Smooth muscle cell (in vitro differentiated cells): ENCODE data around the gene FBXO42. TPM values are rescaled to one million over a fixed set of nuclear protein-coding genes. Genes with fewer than 3 reads are reported as not detected.

Experiments used
- DNase-seq: peaks from one replicate; lab custom pipeline; 2025; ENCODE audit not compliant: unreplicated experiment; lab: John Stamatoyannopoulos, UW
- H2AFZ ChIP-seq: fragments of 200-600 bp; sonication (generic); 2 replicates; pipeline ENCODE4 v1.6.0; 2016; ENCODE audit warnings: antibody characterized with exemption, low read depth, mild to moderate bottlenecking
- H3F3A ChIP-seq: fragments of 200-600 bp; sonication (generic); 2 replicates; pipeline ENCODE4 v1.6.0; 2017; ENCODE audit warnings: antibody characterized with exemption, low read depth
- H3K27ac ChIP-seq: fragments of 200-600 bp; sonication (generic); 2 replicates; pipeline ENCODE4 v1.5.1; 2016; ENCODE audit warnings: low read depth, mild to moderate bottlenecking
- H3K27me3 ChIP-seq: fragments of 200-600 bp; sonication (generic); 2 replicates; pipeline ENCODE4 v1.6.1; 2016; ENCODE audit warnings: low read depth, mild to moderate bottlenecking
- H3K36me3 ChIP-seq: fragments of 200-600 bp; sonication (generic); 2 replicates; pipeline ENCODE4 v1.5.1; 2016; ENCODE audit warnings: low read depth
- H3K4me1 ChIP-seq: fragments of 200-600 bp; sonication (generic); 2 replicates; pipeline ENCODE4 v1.5.1; 2016; ENCODE audit warnings: low read depth
- H3K4me2 ChIP-seq: fragments of 200-600 bp; sonication (generic); 2 replicates; pipeline ENCODE4 v1.6.0; 2016; ENCODE audit warnings: mild to moderate bottlenecking
- H3K4me3 ChIP-seq: fragments of 200-600 bp; sonication (generic); 2 replicates; pipeline ENCODE4 v1.5.1; 2016; ENCODE audit warnings: mild to moderate bottlenecking
- H3K79me2 ChIP-seq: fragments of 200-600 bp; sonication (generic); 2 replicates; pipeline ENCODE4 v1.6.0; 2016; ENCODE audit warnings: low read depth, mild to moderate bottlenecking
- H3K9ac ChIP-seq: fragments of 200-600 bp; sonication (generic); 2 replicates; pipeline ENCODE4 v1.6.0; 2016; ENCODE audit warnings: low read depth
- H3K9me3 ChIP-seq: fragments of 200-600 bp; sonication (generic); replicated peaks from 2 replicates; pipeline ENCODE4 v1.5.1; 2016; ENCODE audit warnings: low read depth
- H4K20me1 ChIP-seq: fragments of 200-600 bp; sonication (generic); 2 replicates; pipeline ENCODE4 v1.6.0; 2016; ENCODE audit warnings: low read depth
- CTCF ChIP-seq: fragments of 200-600 bp; sonication (generic); IDR thresholded peaks from 2 replicates; pipeline ENCODE4 v1.5.1; 2017; ENCODE audit warnings: borderline replicate concordance, mild to moderate bottlenecking, antibody characterized with exemption; ENCODE audit not compliant: insufficient read depth, poor library complexity, severe bottlenecking
- WGBS: methylation state at CpG from one replicate; pipeline ENCODE4 v1.1.7; 2016; ENCODE audit warnings: low lambda C conversion rate; 5-methylcytosine and 5-hydroxymethylcytosine counted together
- polyA plus RNA-seq: library from polyadenylated mRNA; unstranded; fragments of >200 nt; fragmentation: Nextera tagmentation; extraction: Ambion mirVana; gene quantifications from 2 replicates; pipeline ENCODE4 v1.2.1, GENCODE V29; 2016
- total RNA-seq: library from RNA; depleted of rRNA; stranded (reverse); fragments of >200 nt; gene quantifications from 2 replicates; pipeline ENCODE4 v1.2.3, GENCODE V29; 2014

Gene FBXO42
- total and polyA plus RNA-seq, 2 experiments from 2014 or later = 14.7 to 22.6 TPM

- H3K4me2 ChIP-seq = no peak overlapping the region
These were observed 55.6 kb downstream of the FBXO42 start for GRCh38 chr1:16296643-16297042.

GRCh38 chr1:16294219-16295212 lies 57.8 kb downstream of the FBXO42 start:
- Histone ChIP-seq H4K20me1 (peaks cover 83% of the 10 kb centered on the region), H3K4me1 (no peaks in the 10 kb centered on the region)
- WGBS = 95% methylated on average over 3 of the region's 3 CpGs

More at GRCh38 chr1:16296643-16297042, 55.6 kb downstream of the FBXO42 start:
- H3K4me3 ChIP-seq = no peak overlapping the region
- 98% methylated on average over 4 of the region's 4 CpGs for WGBS
- H3K4me1 ChIP-seq = no peaks in the 10 kb centered on the region
- H3K36me3 ChIP-seq = peaks cover 4% of the 10 kb centered on the region
- no peak for TF ChIP-seq CTCF
- no peak overlapping the region for H3K9ac ChIP-seq
- no peak overlapping the region for H3K27ac ChIP-seq
- H3F3A ChIP-seq = no peaks in the 10 kb centered on the region
- H3K9me3 ChIP-seq = no peaks in the 10 kb centered on the region
- no peaks in the 10 kb centered on the region for H3K27me3 ChIP-seq
- no peak for DNase-seq
- no peak overlapping the region for H2AFZ ChIP-seq
- H4K20me1 ChIP-seq = peaks cover 84% of the 10 kb centered on the region
- no peaks in the 10 kb centered on the region for H3K79me2 ChIP-seq

GRCh38 chr1:16293538-16293937 lies 58.7 kb downstream of the FBXO42 start:
- Histone ChIP-seq H3K9me3 (no peaks in the 10 kb centered on the region), H3K4me3 (no peak overlapping the region), H3K4me2 (no peak overlapping the region), H3K79me2 (no peaks in the 10 kb centered on the region), H2AFZ (no peak overlapping the region), H3K27me3 (no peaks in the 10 kb centered on the region), H3K9ac (no peak overlapping the region), H3K27ac (no peak overlapping the region), H4K20me1 (peaks cover 85% of the 10 kb centered on the region), H3K36me3 (no peaks in the 10 kb centered on the region), H3F3A (no peaks in the 10 kb centered on the region), H3K4me1 (no peaks in the 10 kb centered on the region)
- no peak for TF ChIP-seq CTCF
- 100% methylated on average over 1 of the region's 1 CpG for WGBS
- no peak for DNase-seq

More at GRCh38 chr1:16294219-16295212, 57.8 kb downstream of the FBXO42 start:
- Histone ChIP-seq H3K9ac (no peak overlapping the region), H3K36me3 (no peaks in the 10 kb centered on the region), H3K4me2 (no peak overlapping the region), H2AFZ (no peak overlapping the region), H3F3A (no peaks in the 10 kb centered on the region), H3K9me3 (no peaks in the 10 kb centered on the region), H3K27me3 (no peaks in the 10 kb centered on the region), H3K79me2 (no peaks in the 10 kb centered on the region), H3K27ac (no peak overlapping the region), H3K4me3 (no peak overlapping the region)
- DNase-seq = no peak
- TF ChIP-seq CTCF = no peak
